COLO668 (cell line): ENCODE measurements around the gene CDH4.

Source experiments
- DNase-seq: peaks from one replicate; lab custom pipeline; 2025; ENCODE audit not compliant: unreplicated experiment; lab: John Stamatoyannopoulos, UW

Gene CDH4

GRCh38 chr20:61661025-61661424 is 409.0 kb downstream of the CDH4 start:
- no peak for DNase-seq

- DNase-seq = no peak
These were observed 409.5 kb downstream of the CDH4 start for GRCh38 chr20:61661583-61661982.

- no peak for DNase-seq
These were observed 410.3 kb downstream of the CDH4 start for GRCh38 chr20:61662226-61662967.

GRCh38 chr20:61662968-61663331 is 410.9 kb downstream of the CDH4 start:
- DNase-seq = no peak

GRCh38 chr20:61663521-61664425 is 411.7 kb downstream of the CDH4 start:
- DNase-seq = no peak

- DNase-seq = no peak
These were observed 412.7 kb downstream of the CDH4 start for GRCh38 chr20:61664556-61665320.

GRCh38 chr20:61665528-61666470 is 413.7 kb downstream of the CDH4 start:
- DNase-seq = no peak

GRCh38 chr20:61666471-61666832 is 414.4 kb downstream of the CDH4 start:
- no peak for DNase-seq

- no peak for DNase-seq
These were observed 415.2 kb downstream of the CDH4 start for GRCh38 chr20:61667056-61667792.

- DNase-seq = no peak
These were observed 416.1 kb downstream of the CDH4 start for GRCh38 chr20:61668065-61668650.

- no peak for DNase-seq
These were observed 416.9 kb downstream of the CDH4 start for GRCh38 chr20:61668771-61669503.

GRCh38 chr20:61670274-61670673 is 418.2 kb downstream of the CDH4 start:
- DNase-seq = no peak

GRCh38 chr20:61671559-61671958 is 419.5 kb downstream of the CDH4 start:
- DNase-seq = no peak

- DNase-seq = no peak
These were observed 421.2 kb downstream of the CDH4 start for GRCh38 chr20:61673152-61673847.

- DNase-seq = no peak
These were observed 422.1 kb downstream of the CDH4 start for GRCh38 chr20:61674121-61674520.

- DNase-seq = no peak
These were observed 422.6 kb downstream of the CDH4 start for GRCh38 chr20:61674688-61675087.

GRCh38 chr20:61677928-61678327 is 425.9 kb downstream of the CDH4 start:
- DNase-seq = no peak

GRCh38 chr20:61678437-61678836 is 426.4 kb downstream of the CDH4 start:
- DNase-seq = no peak
